OCI-LY7 (cell line): Measurements from ENCODE around the gene ENGASE.

ENCODE experiments used
- EZH2phosphoT487 ChIP-seq: fragments of 200-600 bp; sonication (generic); IDR thresholded peaks from 2 replicates; pipeline ENCODE4 v1.6.1; 2018; ENCODE audit warnings: low read depth, borderline replicate concordance, mild to moderate bottlenecking, mixed run types, antibody characterized with exemption, low read length, moderate library complexity, mixed read lengths
- TF ChIP-seq, protein P1 (sequence below): fragments of 200-600 bp; sonication (generic); conservative IDR thresholded peaks from 2 replicates; pipeline ENCODE4 v1.5.1; 2014; ENCODE audit warnings: mild to moderate bottlenecking, antibody characterized with exemption, low read length, moderate library complexity, mixed read lengths

DNA sequence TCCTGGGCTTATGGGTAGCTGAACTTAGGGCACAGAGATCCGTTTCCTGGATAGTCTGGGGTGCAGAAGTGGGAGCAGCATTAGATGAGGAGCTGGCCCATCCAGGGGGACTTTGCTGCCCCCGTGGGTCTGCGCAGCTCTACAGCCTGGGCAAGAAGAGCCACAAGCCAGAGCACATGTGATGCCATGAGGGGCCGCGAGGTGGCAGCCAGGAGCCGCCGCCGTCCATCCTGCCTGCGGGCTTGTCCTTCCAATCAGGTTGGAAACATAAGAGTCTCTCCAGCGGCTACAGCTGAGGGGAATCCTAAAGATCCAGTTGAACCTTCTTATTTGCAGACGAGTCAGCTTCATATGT lies 28.8 kb upstream of the ENGASE start:
- TF ChIP-seq, protein P1, sequence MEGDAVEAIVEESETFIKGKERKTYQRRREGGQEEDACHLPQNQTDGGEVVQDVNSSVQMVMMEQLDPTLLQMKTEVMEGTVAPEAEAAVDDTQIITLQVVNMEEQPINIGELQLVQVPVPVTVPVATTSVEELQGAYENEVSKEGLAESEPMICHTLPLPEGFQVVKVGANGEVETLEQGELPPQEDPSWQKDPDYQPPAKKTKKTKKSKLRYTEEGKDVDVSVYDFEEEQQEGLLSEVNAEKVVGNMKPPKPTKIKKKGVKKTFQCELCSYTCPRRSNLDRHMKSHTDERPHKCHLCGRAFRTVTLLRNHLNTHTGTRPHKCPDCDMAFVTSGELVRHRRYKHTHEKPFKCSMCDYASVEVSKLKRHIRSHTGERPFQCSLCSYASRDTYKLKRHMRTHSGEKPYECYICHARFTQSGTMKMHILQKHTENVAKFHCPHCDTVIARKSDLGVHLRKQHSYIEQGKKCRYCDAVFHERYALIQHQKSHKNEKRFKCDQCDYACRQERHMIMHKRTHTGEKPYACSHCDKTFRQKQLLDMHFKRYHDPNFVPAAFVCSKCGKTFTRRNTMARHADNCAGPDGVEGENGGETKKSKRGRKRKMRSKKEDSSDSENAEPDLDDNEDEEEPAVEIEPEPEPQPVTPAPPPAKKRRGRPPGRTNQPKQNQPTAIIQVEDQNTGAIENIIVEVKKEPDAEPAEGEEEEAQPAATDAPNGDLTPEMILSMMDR = peak; percentile 98
- TF ChIP-seq EZH2phosphoT487 = no peak
